ENCODE results near the gene SESTD1.

DNA sequence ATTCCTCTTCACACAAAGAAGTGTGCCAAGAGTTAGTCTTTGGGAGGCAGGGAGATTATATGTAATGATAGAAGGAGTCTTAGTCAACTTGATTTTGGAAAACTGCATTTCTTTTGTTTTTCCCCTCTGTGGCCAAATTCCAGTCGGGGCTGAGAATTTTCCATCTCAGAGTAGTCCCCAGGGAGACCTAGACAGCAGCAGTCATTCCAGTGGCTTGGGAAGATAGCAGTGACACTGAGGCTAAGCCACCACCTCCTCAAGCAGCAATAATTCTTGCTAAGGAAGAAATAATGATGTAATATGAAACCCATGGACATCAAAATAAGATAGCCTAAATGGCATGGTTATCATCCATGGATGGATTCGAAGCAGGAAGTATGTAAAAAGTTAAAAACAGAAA lies 193.7 kb downstream of the SESTD1 start:
- no peak for TF ChIP-seq EZH2 (IDR thresholded peaks at IDR 0.05; ENCODE audit: borderline replicate concordance)
- TF ChIP-seq, protein P1, sequence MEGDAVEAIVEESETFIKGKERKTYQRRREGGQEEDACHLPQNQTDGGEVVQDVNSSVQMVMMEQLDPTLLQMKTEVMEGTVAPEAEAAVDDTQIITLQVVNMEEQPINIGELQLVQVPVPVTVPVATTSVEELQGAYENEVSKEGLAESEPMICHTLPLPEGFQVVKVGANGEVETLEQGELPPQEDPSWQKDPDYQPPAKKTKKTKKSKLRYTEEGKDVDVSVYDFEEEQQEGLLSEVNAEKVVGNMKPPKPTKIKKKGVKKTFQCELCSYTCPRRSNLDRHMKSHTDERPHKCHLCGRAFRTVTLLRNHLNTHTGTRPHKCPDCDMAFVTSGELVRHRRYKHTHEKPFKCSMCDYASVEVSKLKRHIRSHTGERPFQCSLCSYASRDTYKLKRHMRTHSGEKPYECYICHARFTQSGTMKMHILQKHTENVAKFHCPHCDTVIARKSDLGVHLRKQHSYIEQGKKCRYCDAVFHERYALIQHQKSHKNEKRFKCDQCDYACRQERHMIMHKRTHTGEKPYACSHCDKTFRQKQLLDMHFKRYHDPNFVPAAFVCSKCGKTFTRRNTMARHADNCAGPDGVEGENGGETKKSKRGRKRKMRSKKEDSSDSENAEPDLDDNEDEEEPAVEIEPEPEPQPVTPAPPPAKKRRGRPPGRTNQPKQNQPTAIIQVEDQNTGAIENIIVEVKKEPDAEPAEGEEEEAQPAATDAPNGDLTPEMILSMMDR (IDR thresholded peaks at IDR 0.05; ENCODE audit: poor library complexity) = no peak
